SU-DHL-6 (cell line): ENCODE results near the gene SH3RF3.

Source experiments
- H2AFZ ChIP-seq: fragments of 200-600 bp; sonication (generic); 2 replicates; pipeline ENCODE4 v1.6.1; 2014; ENCODE audit warnings: low read depth, mild to moderate bottlenecking, moderate library complexity, mixed read lengths, antibody characterized with exemption, low read length; ENCODE audit not compliant: severe bottlenecking
- H3F3A ChIP-seq: fragments of 200-600 bp; shearing (Covaris generic); 2 replicates; pipeline ENCODE4 v1.6.0; 2016; ENCODE audit warnings: antibody characterized with exemption, mild to moderate bottlenecking; ENCODE audit not compliant: insufficient read depth
- H3K27ac ChIP-seq: fragments of 200-600 bp; sonication (generic); 2 replicates; pipeline ENCODE4 v1.5.1; 2016; ENCODE audit warnings: low read depth, mild to moderate bottlenecking, low read length, moderate library complexity, mixed read lengths
- H3K27me3 ChIP-seq: fragments of 200-600 bp; sonication (generic), shearing (Covaris generic); 2 replicates; pipeline ENCODE4 v1.6.0; 2014; ENCODE audit warnings: mild to moderate bottlenecking, low read length
- H3K36me3 ChIP-seq: fragments of 200-600 bp; sonication (generic); 2 replicates; pipeline ENCODE4 v1.6.1; 2014; ENCODE audit warnings: mild to moderate bottlenecking, low read length, mixed read lengths
- H3K4me2 ChIP-seq: fragments of 300-600, 200-600 bp; shearing (Covaris generic), sonication (generic); 2 replicates; pipeline ENCODE4 v1.6.0; 2014; ENCODE audit warnings: low read length, low read depth, mild to moderate bottlenecking; ENCODE audit not compliant: poor library complexity, severe bottlenecking
- H3K4me3 ChIP-seq: fragments of 200-600 bp; sonication (generic); 2 replicates; pipeline ENCODE4 v1.5.1; 2014; ENCODE audit warnings: antibody characterized with exemption, low read length, mild to moderate bottlenecking, mixed read lengths; ENCODE audit not compliant: insufficient read depth, poor library complexity, severe bottlenecking
- H3K79me2 ChIP-seq: fragments of 200-600 bp; sonication (generic); 2 replicates; pipeline ENCODE4 v1.6.1; 2014; ENCODE audit warnings: mild to moderate bottlenecking, low read length, moderate library complexity; ENCODE audit not compliant: insufficient read depth
- H3K9ac ChIP-seq: fragments of 200-600 bp; sonication (generic); 2 replicates; pipeline ENCODE4 v1.7.0; 2014; ENCODE audit warnings: mild to moderate bottlenecking, low read length
- H3K9me2 ChIP-seq: fragments of 200-600 bp; sonication (generic); replicated peaks from 2 replicates; pipeline ENCODE4 v1.6.1; 2014; ENCODE audit warnings: low read length; ENCODE audit not compliant: insufficient read depth
- H3K9me3 ChIP-seq: fragments of 200-600 bp; sonication (generic); 2 replicates; pipeline ENCODE4 v1.6.1; 2014; ENCODE audit warnings: low read length, mixed read lengths; ENCODE audit not compliant: insufficient read depth
- H4K20me1 ChIP-seq: fragments of 200-600 bp; sonication (generic); 2 replicates; pipeline ENCODE4 v1.6.1; 2014; ENCODE audit warnings: low read depth, mild to moderate bottlenecking, antibody characterized with exemption, low read length, moderate library complexity, mixed read lengths
- EZH2phosphoT487 ChIP-seq: fragments of 200-600 bp; sonication (generic), shearing (Covaris generic); conservative IDR thresholded peaks from 2 replicates; pipeline ENCODE4 v1.6.1; 2018; ENCODE audit warnings: mild to moderate bottlenecking, antibody characterized with exemption, low read length, moderate library complexity, mixed read lengths
- TF ChIP-seq, protein P1 (sequence below): fragments of 200-600 bp; sonication (generic); IDR thresholded peaks from one replicate; pipeline ENCODE4 v1.5.1; 2017; ENCODE audit warnings: antibody characterized with exemption, mild to moderate bottlenecking, low read length, moderate library complexity; ENCODE audit not compliant: insufficient read depth, poor library complexity, severe bottlenecking

Gene SH3RF3

DNA sequence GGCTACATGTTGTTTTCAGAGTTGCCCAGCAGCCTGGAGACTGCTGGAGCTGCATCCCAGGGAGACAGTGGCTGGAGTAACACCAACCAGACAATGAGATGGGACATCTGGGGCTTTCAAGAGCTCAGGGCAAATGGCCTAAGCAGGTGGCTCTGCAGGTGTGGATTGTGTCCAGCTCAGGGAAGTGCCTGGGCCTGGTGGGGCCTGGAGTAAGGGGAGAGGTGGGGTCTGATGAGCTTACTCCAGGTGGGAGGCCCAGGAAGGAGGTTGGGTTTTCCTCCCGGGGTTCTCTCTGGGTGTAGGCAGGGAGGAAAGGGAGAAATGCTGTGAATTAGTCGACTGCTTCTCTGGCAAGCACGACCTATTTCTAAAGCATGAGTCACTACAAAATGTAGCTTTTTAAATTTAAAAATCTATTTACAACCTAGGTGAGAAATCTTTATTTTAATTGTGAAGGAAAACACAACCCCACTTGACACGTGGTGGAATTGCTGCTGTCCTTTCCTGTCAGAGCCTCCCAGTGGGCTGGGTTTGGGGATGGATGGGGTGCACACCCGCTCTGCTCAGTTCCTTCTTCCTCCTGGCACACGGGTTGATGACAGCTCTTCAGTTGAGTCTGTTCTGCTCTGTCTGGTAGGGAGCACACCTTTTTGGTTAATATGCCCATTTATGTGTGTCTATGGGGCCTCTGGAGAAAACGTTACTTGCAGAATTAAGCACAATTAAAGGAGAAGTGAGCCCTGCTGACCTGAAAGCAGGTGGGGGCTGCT, 81.6 kb downstream of the SH3RF3 start:
- Histone ChIP-seq H3K4me2 (no peak overlapping the region), H3K27me3 (no peaks in the 10 kb centered on the region), H3K9ac (no peak overlapping the region), H3K9me2 (no peaks in the 10 kb centered on the region), H3K27ac (no peak overlapping the region), H4K20me1 (no peaks in the 10 kb centered on the region), H3K9me3 (no peaks in the 10 kb centered on the region), H3K79me2 (no peaks in the 10 kb centered on the region), H3F3A (no peaks in the 10 kb centered on the region), H3K36me3 (no peaks in the 10 kb centered on the region), H2AFZ (no peak overlapping the region), H3K4me3 (no peak overlapping the region)
- TF ChIP-seq, protein P1, sequence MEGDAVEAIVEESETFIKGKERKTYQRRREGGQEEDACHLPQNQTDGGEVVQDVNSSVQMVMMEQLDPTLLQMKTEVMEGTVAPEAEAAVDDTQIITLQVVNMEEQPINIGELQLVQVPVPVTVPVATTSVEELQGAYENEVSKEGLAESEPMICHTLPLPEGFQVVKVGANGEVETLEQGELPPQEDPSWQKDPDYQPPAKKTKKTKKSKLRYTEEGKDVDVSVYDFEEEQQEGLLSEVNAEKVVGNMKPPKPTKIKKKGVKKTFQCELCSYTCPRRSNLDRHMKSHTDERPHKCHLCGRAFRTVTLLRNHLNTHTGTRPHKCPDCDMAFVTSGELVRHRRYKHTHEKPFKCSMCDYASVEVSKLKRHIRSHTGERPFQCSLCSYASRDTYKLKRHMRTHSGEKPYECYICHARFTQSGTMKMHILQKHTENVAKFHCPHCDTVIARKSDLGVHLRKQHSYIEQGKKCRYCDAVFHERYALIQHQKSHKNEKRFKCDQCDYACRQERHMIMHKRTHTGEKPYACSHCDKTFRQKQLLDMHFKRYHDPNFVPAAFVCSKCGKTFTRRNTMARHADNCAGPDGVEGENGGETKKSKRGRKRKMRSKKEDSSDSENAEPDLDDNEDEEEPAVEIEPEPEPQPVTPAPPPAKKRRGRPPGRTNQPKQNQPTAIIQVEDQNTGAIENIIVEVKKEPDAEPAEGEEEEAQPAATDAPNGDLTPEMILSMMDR, result no peak
- no peak for TF ChIP-seq EZH2phosphoT487

DNA sequence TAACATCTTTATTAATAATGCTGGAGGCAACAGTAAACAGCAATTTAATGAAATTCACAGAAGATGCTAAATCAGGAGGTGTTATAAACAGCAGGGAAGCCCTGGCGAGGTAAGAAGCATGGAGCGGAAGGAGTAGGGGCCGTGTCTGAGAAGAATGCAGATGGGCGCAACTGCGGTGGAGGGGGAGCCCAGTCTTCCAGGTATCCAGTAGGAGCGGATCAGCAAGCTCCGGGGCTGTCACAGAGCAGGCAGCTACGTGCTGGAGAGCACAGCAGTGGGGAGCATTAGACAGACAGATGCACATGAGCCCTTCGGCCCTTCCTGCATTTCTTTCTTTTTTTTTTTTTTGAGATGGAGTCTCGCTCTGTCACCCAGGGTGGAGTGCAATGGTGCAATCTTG, 82.3 kb downstream of the SH3RF3 start:
- H3K9me2 ChIP-seq, result no peaks in the 10 kb centered on the region
- H3K79me2 ChIP-seq, result no peaks in the 10 kb centered on the region
- no peak overlapping the region for H2AFZ ChIP-seq
- H4K20me1 ChIP-seq, result no peaks in the 10 kb centered on the region
- no peaks in the 10 kb centered on the region for H3K27me3 ChIP-seq
- no peaks in the 10 kb centered on the region for H3F3A ChIP-seq
- H3K27ac ChIP-seq, result no peak overlapping the region
- no peak for TF ChIP-seq EZH2phosphoT487
- TF ChIP-seq, protein P1, result no peak
- no peak overlapping the region for H3K4me3 ChIP-seq
- H3K9me3 ChIP-seq, result no peaks in the 10 kb centered on the region
- no peaks in the 10 kb centered on the region for H3K36me3 ChIP-seq
- no peak overlapping the region for H3K9ac ChIP-seq
- H3K4me2 ChIP-seq, result no peak overlapping the region

DNA sequence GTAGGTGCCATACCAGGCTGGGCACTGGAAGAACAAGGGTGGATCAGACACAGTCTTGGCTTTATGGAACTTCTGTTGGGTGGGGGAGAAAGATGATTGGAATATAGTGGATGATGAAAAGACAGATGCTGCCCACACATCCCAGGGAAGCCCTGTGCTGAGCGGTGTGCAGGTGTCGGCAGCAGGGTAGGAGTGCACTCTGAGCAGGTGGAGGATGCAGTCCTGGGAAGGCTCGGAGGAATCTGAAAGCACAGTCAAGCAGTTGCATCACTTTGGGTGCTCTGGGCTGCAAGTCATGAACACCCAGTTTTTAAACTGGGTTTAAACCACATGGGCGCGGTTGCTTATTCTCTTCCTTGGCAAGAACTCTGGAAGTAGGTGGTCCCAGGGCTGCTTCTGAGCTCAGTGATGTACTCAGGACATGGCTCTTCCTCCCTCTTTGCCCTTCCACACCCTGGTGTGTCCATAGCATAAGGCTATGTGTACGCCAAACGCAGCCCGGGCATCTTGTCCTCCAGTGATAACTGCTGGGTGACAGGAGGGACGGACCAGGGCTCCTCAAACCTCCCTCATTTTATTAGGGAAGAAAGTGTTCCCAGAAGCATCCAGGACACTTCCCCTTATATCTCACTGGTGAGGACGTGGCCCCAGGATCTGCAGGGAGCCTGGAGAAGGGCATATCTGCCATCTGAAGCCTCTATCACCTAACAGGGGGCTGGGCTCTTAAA, 84.0 kb downstream of the SH3RF3 start:
- Histone ChIP-seq H3K9ac (no peak overlapping the region), H3K27me3 (no peaks in the 10 kb centered on the region), H3K79me2 (no peaks in the 10 kb centered on the region), H4K20me1 (no peaks in the 10 kb centered on the region), H3K27ac (no peak overlapping the region), H2AFZ (no peak overlapping the region), H3K9me3 (no peaks in the 10 kb centered on the region), H3K36me3 (no peaks in the 10 kb centered on the region), H3K4me2 (no peak overlapping the region), H3K4me3 (no peak overlapping the region), H3K9me2 (no peaks in the 10 kb centered on the region), H3F3A (no peaks in the 10 kb centered on the region)
- no peak for TF ChIP-seq EZH2phosphoT487
- TF ChIP-seq, protein P1, result no peak
